Memory B cell (primary cell): ENCODE results near the gene FTCD.
"Not testable (repeated sequence)": the region's sequence is repeated elsewhere in the genome, so short reads cannot be mapped to it uniquely, and the experiment has no call there.

Experiments used
- ATAC-seq: fragments of 150-1000 bp; cut with Tn5 transposase; 2 replicates; pipeline ENCODE4 v1.10.0; 2021; ENCODE audit warnings: low read depth, mild to moderate bottlenecking, moderate library complexity
- DNase-seq, 2 donors: peaks; one replicate each; pipeline ENCODE4 v3.0.0; 2022; ENCODE audit warnings: low spot score in 2 of 2
- H3K27ac Mint-ChIP-seq: one replicate; pipeline ENCODE4 v1.8.0; 2022; ENCODE audit warnings: mild to moderate bottlenecking, moderate library complexity, mixed read lengths
- H3K27me3 Mint-ChIP-seq: one replicate; pipeline ENCODE4 v1.8.0; 2022; ENCODE audit warnings: mixed read lengths
- H3K36me3 Mint-ChIP-seq: one replicate; pipeline ENCODE4 v1.8.0; 2022; ENCODE audit warnings: mild to moderate bottlenecking, mixed read lengths
- H3K4me1 Mint-ChIP-seq: one replicate; pipeline ENCODE4 v1.8.0; 2022; ENCODE audit warnings: mixed read lengths
- H3K4me3 Mint-ChIP-seq: one replicate; pipeline ENCODE4 v1.8.0; 2022; ENCODE audit warnings: mild to moderate bottlenecking, moderate library complexity, mixed read lengths
- H3K9me3 Mint-ChIP-seq: one replicate; pipeline ENCODE4 v1.8.0; 2022; ENCODE audit warnings: mixed read lengths

FTCD gene

DNA sequence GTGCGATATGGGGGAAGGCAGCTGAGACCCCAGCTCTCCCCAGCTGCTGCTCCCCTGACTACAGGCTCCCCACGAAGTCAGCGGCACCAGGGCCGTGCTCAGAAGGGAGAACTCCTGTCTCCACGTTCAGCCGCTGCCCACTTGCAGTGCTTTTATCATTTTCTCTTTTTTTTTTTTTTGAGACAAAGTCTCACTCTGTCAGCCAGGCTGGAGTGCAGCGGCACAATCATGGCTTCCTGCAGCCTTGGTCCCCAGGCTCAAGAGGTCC, 933 bp upstream of the FTCD start:
- H3K4me3 Mint-ChIP-seq: no peak overlapping the region
- no peak for ATAC-seq
- H3K27ac Mint-ChIP-seq: no peak overlapping the region
- H3K4me1 Mint-ChIP-seq: no peaks in the 10 kb centered on the region
- no peak for DNase-seq
- H3K9me3 Mint-ChIP-seq: no peaks in the 10 kb centered on the region
- H3K27me3 Mint-ChIP-seq: no peaks in the 10 kb centered on the region
- H3K36me3 Mint-ChIP-seq: peaks cover 2% of the 10 kb centered on the region

- ATAC-seq (no peak), DNase-seq (no peak)
- H3K36me3 Mint-ChIP-seq: peaks cover 2% of the 10 kb centered on the region
- no peaks in the 10 kb centered on the region for H3K4me1 Mint-ChIP-seq
- H3K27me3 Mint-ChIP-seq: no peaks in the 10 kb centered on the region
- no peaks in the 10 kb centered on the region for H3K9me3 Mint-ChIP-seq
- H3K27ac Mint-ChIP-seq: no peak overlapping the region
- H3K4me3 Mint-ChIP-seq: no peak overlapping the region
These were observed 345 bp downstream of the FTCD start for GRCh38 chr21:46154955-46155513.

DNA sequence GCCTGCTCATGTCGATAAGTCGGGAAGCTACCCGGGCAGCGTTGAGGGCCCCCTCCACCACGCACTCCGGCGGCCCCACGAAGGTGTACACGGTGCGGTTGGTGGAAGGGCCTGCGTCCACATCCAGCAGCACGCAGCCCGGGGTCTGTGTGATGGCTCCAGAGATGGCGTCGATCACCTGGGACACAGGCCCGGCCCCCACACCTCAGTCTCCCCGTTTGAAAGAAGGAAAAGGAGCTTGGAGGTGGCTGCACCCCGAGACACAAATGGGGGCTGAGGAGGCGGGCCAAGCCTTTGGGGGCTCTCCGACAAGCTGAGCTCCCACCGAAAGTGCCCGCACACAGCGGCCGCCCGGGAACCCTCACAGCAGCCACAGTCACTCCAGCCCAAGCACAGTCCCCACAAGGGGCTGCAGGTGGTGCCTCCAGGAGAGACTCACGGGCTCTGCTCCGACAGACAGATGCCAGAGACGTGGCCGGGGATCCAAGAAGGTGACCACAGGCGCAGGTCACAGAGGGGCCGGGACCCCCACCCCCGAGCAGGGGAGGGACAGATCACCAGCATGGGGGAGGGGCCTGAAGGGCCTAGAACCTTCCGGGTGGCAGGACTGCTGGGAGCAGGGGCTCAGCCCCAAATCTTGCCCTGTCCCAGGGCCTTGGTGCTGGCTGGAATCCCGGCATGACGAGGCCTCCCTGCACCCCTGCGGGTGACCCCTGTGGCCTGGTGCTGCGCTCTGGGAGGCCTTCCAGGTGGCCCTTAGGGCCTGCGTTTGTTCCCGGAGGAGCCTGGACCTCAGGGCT, 1.0 kb downstream of the FTCD start:
- no peak overlapping the region for H3K27ac Mint-ChIP-seq
- DNase-seq (no peak), ATAC-seq (no peak)
- no peak overlapping the region for H3K4me3 Mint-ChIP-seq
- H3K36me3 Mint-ChIP-seq: peaks cover 2% of the 10 kb centered on the region
- no peaks in the 10 kb centered on the region for H3K27me3 Mint-ChIP-seq
- no peaks in the 10 kb centered on the region for H3K4me1 Mint-ChIP-seq
- H3K9me3 Mint-ChIP-seq: no peaks in the 10 kb centered on the region

- H3K27ac Mint-ChIP-seq: no peak overlapping the region
- peaks cover 2% of the 10 kb centered on the region for H3K36me3 Mint-ChIP-seq
- no peaks in the 10 kb centered on the region for H3K9me3 Mint-ChIP-seq
- H3K27me3 Mint-ChIP-seq: peaks cover 3% of the 10 kb centered on the region
- no peaks in the 10 kb centered on the region for H3K4me1 Mint-ChIP-seq
- ATAC-seq (peak; percentile 48), DNase-seq (no peak)
- H3K4me3 Mint-ChIP-seq: no peak overlapping the region
These were observed 1.9 kb downstream of the FTCD start for GRCh38 chr21:46153247-46154154.

- ATAC-seq: no peak
- Mint-ChIP-seq H3K4me1 (no peaks in the 10 kb centered on the region), H3K27ac (no peak overlapping the region), H3K27me3 (peaks cover 3% of the 10 kb centered on the region), H3K4me3 (no peak overlapping the region), H3K9me3 (no peaks in the 10 kb centered on the region), H3K36me3 (peaks cover 2% of the 10 kb centered on the region)
- no peak for DNase-seq
These were observed 2.5 kb downstream of the FTCD start for GRCh38 chr21:46152927-46153246.

DNA sequence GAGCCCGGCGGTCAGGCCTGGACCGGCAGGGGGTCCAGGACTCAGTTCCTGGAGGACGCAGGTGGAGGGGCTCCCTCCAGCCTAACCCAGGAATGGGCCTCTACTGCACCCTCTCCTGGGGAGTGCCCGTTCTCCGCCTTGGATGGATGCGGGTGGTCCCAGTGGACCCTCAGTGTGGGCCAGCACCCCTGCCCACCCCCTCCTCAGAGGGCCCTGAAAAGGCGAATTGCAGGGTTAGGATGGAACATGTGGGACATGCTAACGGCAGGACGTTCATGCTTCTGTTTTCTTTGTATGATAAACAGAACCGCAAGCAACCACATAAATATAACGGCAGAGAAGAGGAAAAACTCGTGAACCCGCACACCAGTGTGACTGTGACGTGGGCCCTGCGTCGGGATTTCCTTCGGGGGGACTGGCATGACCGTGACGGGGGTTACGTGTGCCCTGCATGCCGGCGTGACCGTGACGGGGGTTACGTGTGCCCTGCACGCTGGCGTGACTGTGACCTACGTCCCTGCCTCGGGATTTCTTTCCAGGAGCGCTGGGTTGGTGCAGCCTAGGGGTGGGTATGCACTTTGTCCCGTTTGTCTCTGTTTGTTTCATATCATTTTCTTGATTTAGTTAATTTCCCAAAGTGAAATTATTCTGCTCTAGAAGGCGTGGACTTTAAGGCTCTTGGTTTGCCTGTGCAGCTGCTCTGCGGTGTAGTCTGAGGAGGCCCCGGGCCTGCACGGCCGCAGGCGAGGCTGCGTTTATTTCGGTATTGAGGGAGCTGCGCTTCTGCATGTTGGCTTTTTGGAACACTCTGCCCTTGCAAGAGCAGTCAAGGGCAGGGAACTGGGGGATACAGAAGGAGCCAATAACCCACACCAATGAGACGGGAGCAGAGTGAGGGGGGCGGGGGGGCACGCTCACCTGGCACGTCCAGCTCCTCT, 3.1 kb downstream of the FTCD start:
- Mint-ChIP-seq H3K27ac (no peak overlapping the region), H3K4me3 (no peak overlapping the region), H3K4me1 (no peaks in the 10 kb centered on the region), H3K9me3 (no peaks in the 10 kb centered on the region), H3K36me3 (peaks cover 2% of the 10 kb centered on the region), H3K27me3 (peaks cover 3% of the 10 kb centered on the region)
- no peak for ATAC-seq
- DNase-seq: no peak

DNA sequence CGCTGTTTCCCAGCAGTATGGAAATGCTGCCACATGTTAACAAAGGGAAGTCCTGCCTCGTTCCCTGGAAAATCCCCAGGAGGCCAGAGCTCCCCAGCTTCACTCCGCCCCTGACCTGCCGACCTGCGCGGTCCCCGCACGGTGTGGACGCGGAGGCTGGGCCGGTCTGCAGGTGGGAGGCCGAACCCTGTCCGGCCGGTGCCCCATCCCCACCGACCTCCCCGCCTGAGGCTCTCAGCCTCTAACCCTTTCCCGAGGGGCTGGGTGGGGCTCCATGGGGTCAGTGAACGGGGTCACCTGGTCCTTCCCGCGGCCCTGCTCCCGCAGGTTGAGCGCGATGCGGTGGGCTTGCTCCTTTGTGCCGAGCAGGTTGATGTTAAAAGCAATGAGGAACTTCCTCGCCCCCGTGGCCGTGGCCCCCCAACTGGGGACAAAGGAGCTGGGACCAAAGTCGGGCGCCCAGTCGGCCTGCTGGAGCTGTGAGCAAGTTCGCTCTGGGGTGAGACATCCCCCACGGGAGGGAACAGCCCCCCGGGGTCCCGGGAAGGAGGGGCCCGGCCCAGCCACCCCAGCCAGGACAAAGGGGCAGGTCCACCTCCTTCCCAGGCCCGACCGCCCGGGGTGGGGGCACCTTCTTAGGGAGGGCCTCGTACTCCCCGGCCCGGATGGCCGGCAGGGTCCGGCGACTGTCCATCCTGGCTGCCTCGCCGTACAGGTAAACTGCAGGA, 4.0 kb downstream of the FTCD start:
- Mint-ChIP-seq H3K4me1 (no peaks in the 10 kb centered on the region), H3K36me3 (peaks cover 2% of the 10 kb centered on the region), H3K4me3 (no peak overlapping the region), H3K9me3 (no peaks in the 10 kb centered on the region), H3K27ac (no peak overlapping the region), H3K27me3 (peaks cover 3% of the 10 kb centered on the region)
- DNase-seq (no peak), ATAC-seq (no peak)

DNA sequence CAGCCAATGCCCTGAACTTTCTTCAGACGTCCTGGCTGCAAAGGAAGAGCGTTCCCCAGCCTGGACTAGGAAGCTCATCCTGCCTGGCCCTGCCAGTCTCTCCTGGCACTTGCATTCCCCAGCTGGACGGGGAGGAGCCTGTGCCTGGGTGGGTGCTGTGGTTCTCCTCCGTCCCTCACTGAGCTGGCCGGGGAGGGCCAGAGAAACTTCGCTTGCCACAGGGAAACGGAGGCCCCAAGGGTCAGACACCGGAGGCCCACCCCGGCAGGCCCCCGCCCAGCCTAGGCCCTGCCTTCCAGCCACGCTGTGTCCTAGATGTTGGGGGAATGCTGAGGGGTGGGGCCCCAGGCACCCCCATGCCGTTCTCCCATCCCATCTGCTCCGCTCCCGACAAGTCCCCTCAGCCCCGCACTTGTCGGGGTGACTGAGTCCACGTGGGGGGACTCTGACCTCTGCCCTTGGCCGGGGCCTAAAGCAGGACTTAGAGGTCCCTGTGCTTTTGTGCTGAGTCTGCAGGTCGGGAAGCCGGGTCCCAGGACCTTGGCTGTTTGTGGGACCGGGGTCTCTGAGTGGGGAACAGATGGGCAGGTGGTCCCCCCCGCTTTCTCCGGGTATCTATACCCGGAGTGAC, 4.8 kb downstream of the FTCD start:
- Mint-ChIP-seq H3K4me3 (no peak overlapping the region), H3K36me3 (no peaks in the 10 kb centered on the region), H3K9me3 (no peaks in the 10 kb centered on the region), H3K4me1 (no peaks in the 10 kb centered on the region), H3K27me3 (peaks cover 3% of the 10 kb centered on the region), H3K27ac (no peak overlapping the region)
- DNase-seq (no peak), ATAC-seq (no peak)

- no peaks in the 10 kb centered on the region for H3K36me3 Mint-ChIP-seq
- no peaks in the 10 kb centered on the region for H3K9me3 Mint-ChIP-seq
- ATAC-seq (no peak), DNase-seq (no peak)
- peaks cover 3% of the 10 kb centered on the region for H3K27me3 Mint-ChIP-seq
- no peak overlapping the region for H3K27ac Mint-ChIP-seq
- no peaks in the 10 kb centered on the region for H3K4me1 Mint-ChIP-seq
- no peak overlapping the region for H3K4me3 Mint-ChIP-seq
These were observed 5.3 kb downstream of the FTCD start for GRCh38 chr21:46150073-46150472.

DNA sequence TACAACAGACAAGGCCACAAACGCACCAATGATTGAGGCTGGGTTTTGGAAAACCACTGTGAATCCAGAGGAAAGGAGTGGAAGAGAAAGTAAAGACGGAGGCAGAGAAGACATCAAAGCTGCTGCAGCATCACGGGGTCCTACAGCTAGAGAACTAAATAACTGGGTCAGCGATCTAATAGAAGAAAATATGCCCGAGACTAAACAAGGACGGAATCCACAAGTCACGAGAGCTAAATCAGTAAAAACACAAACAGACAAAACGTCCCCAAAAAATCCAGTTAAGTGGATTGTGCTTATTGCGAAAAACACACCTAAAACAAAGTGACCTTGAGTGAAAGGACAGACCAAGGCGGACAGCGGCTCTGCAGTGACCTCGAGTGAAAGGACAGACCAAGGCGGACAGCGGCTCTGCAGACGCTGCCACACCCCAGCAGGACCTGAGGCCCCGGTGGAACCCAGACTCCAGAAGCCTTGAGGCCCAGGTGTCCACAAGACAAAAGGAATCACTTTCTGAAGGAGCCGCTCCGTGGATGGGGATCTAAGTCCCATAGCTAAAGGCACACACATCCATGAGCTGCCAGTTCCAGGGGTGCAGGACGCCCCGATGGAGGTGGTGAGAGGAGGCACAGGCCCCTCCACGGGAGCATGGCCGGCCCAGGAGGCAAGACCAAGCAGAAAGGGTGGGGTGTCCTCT, 6.0 kb downstream of the FTCD start:
- DNase-seq: no peak
- H3K4me1 Mint-ChIP-seq: peaks cover 3% of the 10 kb centered on the region
- ATAC-seq: no peak
- H3K4me3 Mint-ChIP-seq: no peak overlapping the region
- H3K27ac Mint-ChIP-seq: no peak overlapping the region
- H3K9me3 Mint-ChIP-seq: no peaks in the 10 kb centered on the region
- peaks cover 4% of the 10 kb centered on the region for H3K27me3 Mint-ChIP-seq
- no peaks in the 10 kb centered on the region for H3K36me3 Mint-ChIP-seq

GRCh38 chr21:46148106-46148505, 7.3 kb downstream of the FTCD start:
- no peak for ATAC-seq
- H3K4me1 Mint-ChIP-seq: peaks cover 7% of the 10 kb centered on the region
- H3K27me3 Mint-ChIP-seq: peaks cover 4% of the 10 kb centered on the region
- H3K36me3 Mint-ChIP-seq: no peaks in the 10 kb centered on the region
- no peaks in the 10 kb centered on the region for H3K9me3 Mint-ChIP-seq
- no peak for DNase-seq
- no peak overlapping the region for H3K4me3 Mint-ChIP-seq
- H3K27ac Mint-ChIP-seq: no peak overlapping the region

DNA sequence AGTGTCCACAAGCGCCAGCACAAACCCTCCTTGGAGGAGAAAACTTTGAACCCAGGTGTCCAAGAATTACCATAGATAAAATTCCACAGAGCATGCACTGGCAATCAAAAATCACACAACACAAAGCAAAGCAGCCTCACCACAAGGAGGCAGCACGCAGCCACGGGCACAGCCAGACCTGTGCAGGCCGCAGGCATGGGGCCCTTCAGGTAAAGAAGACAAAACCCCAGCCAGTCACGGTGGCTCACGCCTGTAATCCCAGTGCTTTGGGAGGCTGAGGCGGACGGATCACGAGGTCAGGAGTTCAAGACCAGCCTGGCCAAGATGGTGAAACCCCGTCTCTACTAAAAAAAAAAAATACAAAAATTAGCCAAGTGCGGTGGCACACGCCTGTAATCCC, 8.0 kb downstream of the FTCD start:
- not testable (repeated sequence) for H3K4me3 Mint-ChIP-seq, DNase-seq, H3K27ac Mint-ChIP-seq, ATAC-seq, H3K27me3 Mint-ChIP-seq, H3K9me3 Mint-ChIP-seq, H3K36me3 Mint-ChIP-seq, H3K4me1 Mint-ChIP-seq
